ENCODE results near the gene LRRFIP1.

DNA sequence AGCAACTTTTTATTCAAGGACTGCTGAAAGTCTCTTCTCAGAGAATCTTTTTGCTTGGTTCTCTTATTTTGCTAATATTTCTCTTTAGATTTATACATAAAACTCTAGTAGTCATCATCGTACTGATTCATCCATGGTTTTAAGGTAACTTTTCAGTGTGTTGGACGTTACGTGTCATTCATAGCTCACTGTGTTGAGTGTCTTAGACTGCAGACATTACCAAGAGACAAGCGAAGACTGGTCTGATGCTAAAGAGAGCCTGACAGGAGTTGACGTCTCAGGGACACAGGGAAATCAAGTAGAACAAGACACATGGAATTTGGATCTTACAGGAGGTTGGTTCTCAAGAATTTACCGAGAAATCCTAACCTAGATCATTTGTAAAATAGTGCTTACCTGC lies 196.7 kb downstream of the LRRFIP1 start:
- TF ChIP-seq, protein P1, sequence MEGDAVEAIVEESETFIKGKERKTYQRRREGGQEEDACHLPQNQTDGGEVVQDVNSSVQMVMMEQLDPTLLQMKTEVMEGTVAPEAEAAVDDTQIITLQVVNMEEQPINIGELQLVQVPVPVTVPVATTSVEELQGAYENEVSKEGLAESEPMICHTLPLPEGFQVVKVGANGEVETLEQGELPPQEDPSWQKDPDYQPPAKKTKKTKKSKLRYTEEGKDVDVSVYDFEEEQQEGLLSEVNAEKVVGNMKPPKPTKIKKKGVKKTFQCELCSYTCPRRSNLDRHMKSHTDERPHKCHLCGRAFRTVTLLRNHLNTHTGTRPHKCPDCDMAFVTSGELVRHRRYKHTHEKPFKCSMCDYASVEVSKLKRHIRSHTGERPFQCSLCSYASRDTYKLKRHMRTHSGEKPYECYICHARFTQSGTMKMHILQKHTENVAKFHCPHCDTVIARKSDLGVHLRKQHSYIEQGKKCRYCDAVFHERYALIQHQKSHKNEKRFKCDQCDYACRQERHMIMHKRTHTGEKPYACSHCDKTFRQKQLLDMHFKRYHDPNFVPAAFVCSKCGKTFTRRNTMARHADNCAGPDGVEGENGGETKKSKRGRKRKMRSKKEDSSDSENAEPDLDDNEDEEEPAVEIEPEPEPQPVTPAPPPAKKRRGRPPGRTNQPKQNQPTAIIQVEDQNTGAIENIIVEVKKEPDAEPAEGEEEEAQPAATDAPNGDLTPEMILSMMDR (IDR thresholded peaks at IDR 0.05): no peak
- TF ChIP-seq CHD2 (IDR thresholded peaks at IDR 0.05; ENCODE audit: low read length, partially characterized antibody) (no peak), FOSL2 (IDR thresholded peaks at IDR 0.05) (no peak), FOSL2 (CRISPR knock-in tag; IDR thresholded peaks at IDR 0.05) (no peak), CEBPB (IDR thresholded peaks at IDR 0.05) (no peak), NR3C1 (IDR thresholded peaks at IDR 0.05) (no peak)

All from A549 (cell line).